IMR-90 (cell line): Measurements from ENCODE around the gene SPAG16. TPM values are rescaled to one million over a fixed set of nuclear protein-coding genes. Genes with fewer than 3 reads are reported as not detected.

Experiments used
- ATAC-seq: fragments of 200-7000 bp; cut with Tn5 transposase; 2 replicates; pipeline ENCODE4 v1.9.1; 2020; ENCODE audit warnings: low read depth, mild to moderate bottlenecking, moderate library complexity
- BruUV-seq: library from RNA; stranded (reverse); fragments of 400-500 nt; replicated peaks from 2 replicates; lab custom pipeline; 2021; lab: Mats Ljungman, UMichigan
- CTCF ChIA-PET: fragments of 300-600 bp; formaldehyde crosslinking; extraction: SDS; loops from one replicate; lab custom pipeline; 2021; ENCODE audit warnings: antibody characterized with exemption; lab: Yijun Ruan, JAX
- POLR2A ChIA-PET: fragments of 300-600 bp; sonication (Branson Sonifier 250); formaldehyde crosslinking; loops from one replicate; lab custom pipeline; 2022; ENCODE audit warnings: antibody characterized with exemption; ENCODE audit not compliant: unreplicated experiment; lab: Charles Lee
- DNase-seq: peaks from one replicate; pipeline ENCODE4 v3.0.0; 2013
- H2AFZ ChIP-seq: replicated peaks from 2 replicates; pipeline ENCODE3; 2013; ENCODE audit warnings: low read length, mild to moderate bottlenecking; ENCODE audit not compliant: poor library complexity
- H2AK5ac ChIP-seq: 2 replicates; pipeline ENCODE4 v1.6.1; 2013; ENCODE audit warnings: low read depth, low read length, inconsistent platforms
- H2AK9ac ChIP-seq: replicated peaks from 2 replicates; pipeline ENCODE3; 2013; ENCODE audit warnings: mild to moderate bottlenecking, low read depth, low read length, moderate library complexity; ENCODE audit not compliant: poor library complexity
- H2BK120ac ChIP-seq: 2 replicates; pipeline ENCODE4 v1.6.1; 2013; ENCODE audit warnings: low read depth, low read length, inconsistent platforms
- H2BK15ac ChIP-seq: 3 replicates; pipeline ENCODE4 v1.6.1; 2013; ENCODE audit warnings: low read depth, low read length, inconsistent platforms
- H2BK20ac ChIP-seq: 2 replicates; pipeline ENCODE4 v1.6.1; 2013; ENCODE audit warnings: low read depth, mild to moderate bottlenecking, inconsistent platforms, low read length, moderate library complexity
- H2BK5ac ChIP-seq: 2 replicates; pipeline ENCODE4 v1.6.1; 2013; ENCODE audit warnings: mild to moderate bottlenecking, low read depth, low read length, inconsistent platforms; ENCODE audit not compliant: poor library complexity, severe bottlenecking
- H3K14ac ChIP-seq: replicated peaks from 2 replicates; pipeline ENCODE4 v1.6.1; 2013; ENCODE audit warnings: low read depth, low read length, inconsistent platforms
- H3K18ac ChIP-seq: 2 replicates; pipeline ENCODE4 v1.6.1; 2013; ENCODE audit warnings: low read depth, low read length, control low read depth
- H3K23ac ChIP-seq: 2 replicates; pipeline ENCODE4 v1.6.1; 2013; ENCODE audit warnings: low read depth, low read length, inconsistent platforms
- H3K27ac ChIP-seq: 2 replicates; pipeline ENCODE4 v1.5.1; 2013; ENCODE audit warnings: mild to moderate bottlenecking, control low read depth, low read length; ENCODE audit not compliant: insufficient read depth
- H3K27me3 ChIP-seq: 2 replicates; pipeline ENCODE4 v1.6.1; 2013; ENCODE audit warnings: low read length; ENCODE audit not compliant: control insufficient read depth, insufficient read depth
- H3K36me3 ChIP-seq: 2 replicates; pipeline ENCODE4 v1.6.1; 2013; ENCODE audit warnings: low read length, mixed read lengths; ENCODE audit not compliant: control insufficient read depth, insufficient read depth
- H3K4ac ChIP-seq: 2 replicates; pipeline ENCODE4 v1.6.1; 2013; ENCODE audit warnings: low read depth, low read length, inconsistent platforms
- H3K4me1 ChIP-seq: 2 replicates; pipeline ENCODE4 v1.6.1; 2013; ENCODE audit warnings: low read length, mixed read lengths; ENCODE audit not compliant: control insufficient read depth, insufficient read depth
- H3K4me2 ChIP-seq: 2 replicates; pipeline ENCODE4 v1.6.1; 2013; ENCODE audit warnings: low read depth, mild to moderate bottlenecking, control low read depth, low read length, moderate library complexity
- H3K4me3 ChIP-seq: 2 replicates; pipeline ENCODE4 v1.5.1; 2013; ENCODE audit warnings: low read depth, mild to moderate bottlenecking, control low read depth, low read length, moderate library complexity; ENCODE audit not compliant: insufficient read depth
- H3K56ac ChIP-seq: 2 replicates; pipeline ENCODE4 v1.6.1; 2013; ENCODE audit warnings: low read length, inconsistent platforms; ENCODE audit not compliant: insufficient read depth; ENCODE audit errors: extremely low read depth
- H3K79me1 ChIP-seq, 2 experiments: 2 replicates each; pipeline ENCODE4 v1.6.1; 2013; ENCODE audit warnings: low read length in 2 of 2, inconsistent platforms in 1 of 2, low read depth in 1 of 2
- H3K9ac ChIP-seq: 2 replicates; pipeline ENCODE4 v1.6.1; 2013; ENCODE audit warnings: low read depth, low read length, control low read depth
- H3K9me1 ChIP-seq: 2 replicates; pipeline ENCODE4 v1.6.1; 2013; ENCODE audit warnings: low read length, inconsistent platforms; ENCODE audit not compliant: insufficient read depth
- H3K9me3 ChIP-seq: 2 replicates; pipeline ENCODE4 v1.6.1; 2013; ENCODE audit warnings: low read length; ENCODE audit not compliant: control insufficient read depth, insufficient read depth
- H4K20me1 ChIP-seq: 2 replicates; pipeline ENCODE4 v1.6.1; 2013; ENCODE audit warnings: low read length, inconsistent platforms; ENCODE audit not compliant: insufficient read depth
- H4K5ac ChIP-seq: 2 replicates; pipeline ENCODE4 v1.6.1; 2013; ENCODE audit warnings: mild to moderate bottlenecking, low read depth, low read length, control low read depth
- H4K8ac ChIP-seq, 2 experiments: 2 replicates each; pipeline ENCODE4 v1.6.1; 2013; ENCODE audit warnings: low read depth in 2 of 2, low read length in 2 of 2, control low read depth in 1 of 2, inconsistent platforms in 1 of 2
- H4K91ac ChIP-seq: 2 replicates; pipeline ENCODE4 v1.6.1; 2013; ENCODE audit warnings: low read depth, low read length, inconsistent platforms; ENCODE audit not compliant: insufficient read depth
- BHLHE40 ChIP-seq: fragments of 150-350 bp; IDR thresholded peaks from 2 replicates; pipeline ENCODE4 v1.6.1; 2016; ENCODE audit warnings: mild to moderate bottlenecking, low read depth, low read length
- CTCF ChIP-seq: conservative IDR thresholded peaks from 2 replicates; pipeline ENCODE4 v1.5.1; 2012; ENCODE audit warnings: mild to moderate bottlenecking, low read depth, low read length, improper control_type of control experiment
- MAZ ChIP-seq: IDR thresholded peaks from 2 replicates; pipeline ENCODE4 v1.6.1; 2012; ENCODE audit warnings: low read depth, mild to moderate bottlenecking, low read length, improper control_type of control experiment, moderate library complexity, borderline replicate concordance
- RAD21 ChIP-seq: IDR thresholded peaks from 2 replicates; pipeline ENCODE4 v1.6.1; 2012; ENCODE audit warnings: low read length, improper control_type of control experiment
- WGBS, 2 experiments: methylation state at CpG; one replicate each; pipeline versions ENCODE4 v1.1.5 to v1.1.7; 2013; ENCODE audit warnings: missing lambda C conversion rate in 2 of 2; ENCODE audit not compliant: insufficient read length in 1 of 2; ENCODE audit errors: extremely low coverage in 2 of 2; 5-methylcytosine and 5-hydroxymethylcytosine counted together
- dilution Hi-C: fragments of 300-500 bp; cut with HindIII; formaldehyde crosslinking; loops from one replicate; pipeline ENCODE4 v1.14.3; 2018; ENCODE audit warnings: low sequenced_read_pairs; ENCODE audit not compliant: unreplicated experiment
- in situ Hi-C: fragments of 300-500 bp; cut with MboI; formaldehyde crosslinking; loops from 3 replicates; pipeline ENCODE4 v1.14.3; 2019; ENCODE audit warnings: low sequenced_read_pairs, inconsistent platforms, mixed read lengths
- intact Hi-C: fragments of 100-400 bp; cut with micrococcal nuclease; formaldehyde crosslinking; loops from 2 replicates; pipeline ENCODE4 v1.10.0; 2022
- polyA plus RNA-seq, 3 experiments: library from polyadenylated mRNA; depleted of rRNA; stranded (reverse); fragments of >200 nt; gene quantifications; 2 replicates each; pipeline ENCODE4 v1.2.3, GENCODE V29; 2012; ENCODE audit warnings: low replicate concordance in 1 of 3
- total RNA-seq: library from RNA; depleted of rRNA; stranded (reverse); fragments of >200 nt; gene quantifications from 2 replicates; pipeline ENCODE4 v1.2.3, GENCODE V29; 2012

SPAG16 gene
- total and polyA plus RNA-seq, 2 of the 4 experiments (the other 2 are of a cell fraction), result 7.3 to 13.5 TPM

GRCh38 chr2:214079032-214079431, 794.8 kb downstream of the SPAG16 start:
- in situ Hi-C loops, result no loop called here
- no TSS peak for BruUV-seq
- ATAC-seq, result no peak

More at GRCh38 chr2:214079032-214079431, 794.8 kb downstream of the SPAG16 start:
- no peak overlapping the region for H3K56ac ChIP-seq
- no peak overlapping the region for H4K8ac ChIP-seq
- 0 out of 2 replicates have a peak overlapping the region, but pooled peaks have one; percentile 59 for H3K23ac ChIP-seq
- ChIA-PET POLR2A (no interaction called here), CTCF (no interaction called here)
- H3K4me3 ChIP-seq, result no peak overlapping the region
- H4K5ac ChIP-seq, result no peak overlapping the region
- no peak overlapping the region for H2BK20ac ChIP-seq
- H3K4me2 ChIP-seq, result no peak overlapping the region
- no peak overlapping the region for H3K4ac ChIP-seq
- intact Hi-C loops, result no loop called here
- no peak overlapping the region for H2BK5ac ChIP-seq
- no peaks in the 10 kb centered on the region for H3K9me1 ChIP-seq
- H4K20me1 ChIP-seq, result no peaks in the 10 kb centered on the region
- dilution Hi-C loops, result no loop called here
- H2AK5ac ChIP-seq, result no peak overlapping the region
- no peak overlapping the region for H2BK15ac ChIP-seq
- H3K27ac ChIP-seq, result no peak overlapping the region
- no peak overlapping the region for H2AK9ac ChIP-seq
- no peak for DNase-seq
- no peaks in the 10 kb centered on the region for H3K4me1 ChIP-seq
- TF ChIP-seq BHLHE40 (no peak), RAD21 (0 out of 2 replicates have a peak, but pooled peaks have one; percentile 10), MAZ (no peak), CTCF (no peak)
- H3K9ac ChIP-seq, result no peak overlapping the region
- H2BK120ac ChIP-seq, result no peak overlapping the region
- H3K79me1 ChIP-seq, result no peaks in the 10 kb centered on the region
- no peaks in the 10 kb centered on the region for H3K9me3 ChIP-seq
- no peak overlapping the region for H3K18ac ChIP-seq
- no peaks in the 10 kb centered on the region for H3K36me3 ChIP-seq
- H4K91ac ChIP-seq, result no peak overlapping the region
- H3K14ac ChIP-seq, result no peak overlapping the region
- WGBS, 2 experiments, result no CpG with 5 or more reads among the region's 2 CpGs
- no peaks in the 10 kb centered on the region for H3K27me3 ChIP-seq
- H2AFZ ChIP-seq, result no peak overlapping the region
